ENCODE data around the gene SERPINB1.
"Not testable (repeated sequence)": the region's sequence is repeated elsewhere in the genome, so short reads cannot be mapped to it uniquely, and the experiment has no call there.

Gene SERPINB1

DNA sequence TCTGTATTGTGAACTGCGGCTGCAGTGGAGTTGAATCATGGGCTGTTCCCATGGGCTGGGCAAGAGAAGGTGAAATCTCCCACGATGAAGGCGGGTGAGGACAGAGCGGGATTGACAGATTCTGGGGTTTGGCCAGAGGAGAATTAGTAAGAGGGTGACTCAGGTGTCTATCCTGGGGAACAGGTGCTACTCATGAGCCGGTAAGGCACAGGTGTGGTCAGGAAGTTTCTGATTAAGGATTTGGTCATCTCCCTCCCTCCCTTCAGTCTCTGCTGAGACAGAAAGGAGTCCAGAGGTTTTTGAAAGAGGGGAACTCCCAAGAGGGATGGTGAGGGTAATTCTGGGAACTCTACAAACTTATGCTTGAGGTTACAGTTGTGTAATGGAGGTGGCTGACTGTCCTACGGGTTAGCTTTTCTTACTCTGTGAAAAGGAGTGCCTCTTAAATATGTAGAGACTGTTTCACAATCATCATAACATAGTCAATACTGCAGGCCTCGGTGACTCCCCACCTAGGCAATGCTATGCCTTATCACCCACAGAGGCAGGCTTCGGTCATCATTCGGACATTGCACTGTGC, 31.5 kb downstream of the SERPINB1 start:
- DNase-seq: no peak

- no peak for DNase-seq
Observed at GRCh38 chr6:2809015-2809414, 32.6 kb downstream of the SERPINB1 start.

- no peak for DNase-seq
Observed at GRCh38 chr6:2807342-2808090, 34.1 kb downstream of the SERPINB1 start.

DNA sequence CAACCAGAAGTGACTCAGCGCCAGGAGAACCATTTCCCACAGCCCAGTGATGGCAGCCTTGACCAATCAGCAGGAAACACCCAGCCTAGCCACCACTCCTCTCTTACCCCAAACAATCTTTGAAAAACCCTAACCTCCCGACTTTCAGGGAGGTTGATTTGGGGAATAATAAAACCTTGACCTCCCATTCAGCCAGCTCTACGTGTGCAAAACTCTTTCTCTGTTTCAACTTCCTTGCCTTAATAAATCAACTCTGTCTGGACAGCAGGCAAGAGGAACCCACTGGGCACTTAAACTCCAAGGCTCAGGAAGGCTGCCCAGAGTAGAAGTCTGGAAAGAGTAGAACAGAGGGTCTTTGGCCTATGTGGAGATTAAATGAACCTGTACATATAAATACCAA, 35.0 kb downstream of the SERPINB1 start:
- DNase-seq: no peak

DNA sequence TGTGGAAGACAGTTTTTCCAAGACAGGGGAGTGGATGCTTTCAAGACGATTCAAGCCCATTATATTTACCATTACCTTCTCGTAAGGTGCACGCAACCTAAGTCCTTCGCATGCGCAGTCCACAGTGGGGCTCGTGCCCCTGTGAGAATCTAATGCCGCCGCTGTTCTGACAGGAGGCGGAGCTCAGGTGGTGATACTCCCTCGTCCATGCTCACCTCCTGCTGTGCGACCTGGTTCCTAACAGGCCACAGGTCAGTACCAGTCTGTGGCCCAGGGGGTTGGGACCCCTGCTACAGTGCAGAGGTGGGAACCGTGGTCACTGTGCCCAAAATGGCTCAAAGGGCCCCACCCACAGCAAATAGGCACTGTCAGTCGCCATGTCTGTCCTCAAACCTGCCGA, 36.6 kb downstream of the SERPINB1 start:
- DNase-seq: no peak

DNA sequence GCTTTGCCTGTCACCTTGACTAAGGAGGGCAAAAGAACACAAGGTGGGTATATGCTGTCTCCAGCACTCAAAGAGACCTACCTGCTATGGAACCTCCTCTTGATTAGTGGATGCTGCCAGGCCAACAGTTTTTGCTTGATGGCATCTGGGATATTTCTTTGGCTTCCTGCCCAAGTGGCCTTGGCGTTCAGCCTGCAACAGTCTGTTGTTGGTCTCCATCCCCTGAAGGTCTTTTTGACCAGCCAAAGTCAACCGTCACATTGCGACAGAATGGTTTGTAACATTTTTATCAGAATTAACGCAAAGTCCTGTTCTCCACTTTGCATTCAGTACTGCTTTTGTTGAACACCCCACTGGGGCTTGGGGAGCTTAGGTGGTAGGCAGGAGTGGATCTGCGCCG, 37.1 kb downstream of the SERPINB1 start:
- no peak for DNase-seq

- DNase-seq: no peak
Observed at GRCh38 chr6:2803731-2804429, 37.8 kb downstream of the SERPINB1 start.

GRCh38 chr6:2802521-2803060, 39.1 kb downstream of the SERPINB1 start:
- DNase-seq: peak in 1 of 2 experiments; percentile 4

GRCh38 chr6:2801687-2802086, 40.0 kb downstream of the SERPINB1 start:
- not testable (repeated sequence) for DNase-seq

DNA sequence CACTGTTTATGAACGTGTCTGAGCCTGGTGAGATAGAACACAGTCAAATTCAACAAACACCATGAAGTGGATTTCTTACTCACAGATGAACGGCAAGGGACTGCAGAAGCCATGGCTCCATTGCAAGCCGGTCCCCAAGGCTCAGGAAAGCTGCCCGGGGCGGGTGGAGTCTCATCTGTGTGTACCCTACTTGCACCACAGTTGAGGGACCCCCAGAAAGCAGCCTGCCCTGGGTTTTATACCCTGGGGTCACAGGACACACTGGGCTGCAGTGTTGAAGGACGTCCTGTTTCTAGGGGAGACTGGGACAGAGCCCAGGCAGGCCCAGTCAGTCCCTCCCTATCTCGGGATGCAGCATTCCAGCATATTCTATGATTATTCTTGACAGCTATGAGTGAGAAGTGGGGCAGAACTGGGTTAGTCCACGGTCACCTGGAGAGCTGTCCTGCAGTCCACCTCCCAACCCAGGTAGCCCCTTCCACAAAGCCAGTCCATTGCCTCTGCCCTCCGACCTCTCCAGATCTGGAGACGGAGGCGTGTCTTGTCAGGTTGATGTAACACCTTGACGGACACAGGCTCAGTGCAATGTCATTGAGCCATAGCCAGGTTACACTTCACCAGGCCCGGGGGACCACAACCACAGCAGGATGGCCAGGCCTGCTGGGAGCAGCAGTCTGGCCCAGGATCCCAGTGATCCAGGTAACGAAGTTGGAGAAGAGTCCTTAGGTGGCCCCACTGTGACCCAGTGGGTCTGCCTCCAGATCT, 40.9 kb downstream of the SERPINB1 start:
- DNase-seq: no peak

DNA sequence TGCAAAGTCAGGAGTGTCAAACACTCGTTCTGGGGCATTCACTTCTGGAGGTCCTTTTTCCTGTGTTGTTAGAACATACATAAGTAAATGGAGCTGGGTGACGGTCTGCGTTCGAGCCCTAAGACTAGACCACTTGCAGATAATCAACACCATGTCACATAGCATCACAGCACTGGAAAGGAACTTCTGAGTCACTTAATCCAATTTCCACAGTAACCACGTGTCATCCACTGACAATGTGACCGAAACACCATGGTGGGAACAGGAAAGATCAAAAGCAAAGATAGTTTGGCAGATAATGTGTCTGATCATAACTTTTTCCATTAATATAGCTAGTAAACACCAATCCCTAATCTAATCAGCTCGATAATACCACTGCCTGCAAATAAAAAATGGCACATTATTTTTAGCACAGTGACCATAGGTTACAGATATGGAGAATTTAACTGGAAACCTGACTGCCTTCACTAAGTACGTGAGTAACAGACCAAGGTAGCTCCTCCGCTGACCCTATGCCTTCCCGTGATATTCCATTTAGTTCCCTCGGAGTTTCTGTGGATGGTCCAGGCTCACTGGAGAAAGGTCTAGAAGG, 41.6 kb downstream of the SERPINB1 start:
- DNase-seq: no peak

DNA sequence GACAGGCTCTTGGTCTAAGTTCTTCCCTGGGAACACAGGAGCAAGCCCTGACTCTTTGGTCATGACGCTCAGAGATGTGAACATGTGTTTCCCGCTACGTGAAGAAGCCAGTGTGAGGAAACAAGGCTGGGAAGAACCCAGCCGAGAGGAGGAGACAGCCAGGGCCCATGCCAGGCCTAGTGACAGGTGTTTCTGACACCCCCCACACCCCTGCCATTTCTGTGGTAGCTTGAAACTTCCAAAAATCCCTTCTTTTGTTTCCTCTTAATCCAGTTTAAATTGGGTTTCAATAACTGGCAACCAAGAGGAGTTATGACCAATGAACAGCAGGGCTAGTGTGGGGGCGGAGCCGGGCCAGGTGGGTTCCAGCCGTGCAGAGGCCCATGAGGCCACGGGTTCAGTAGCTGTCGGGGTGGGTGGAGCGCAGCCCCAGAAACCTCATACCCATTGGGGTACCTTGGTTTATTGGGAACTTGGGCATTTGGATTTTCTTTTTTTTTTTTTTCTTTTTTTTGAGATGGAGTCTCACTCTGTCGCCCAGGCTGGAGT, 43.0 kb downstream of the SERPINB1 start:
- no peak for DNase-seq

- peak in 1 of 2 experiments; percentile 25 for DNase-seq
Observed at GRCh38 chr6:2797564-2798031, 44.1 kb downstream of the SERPINB1 start.

GRCh38 chr6:2796861-2797260, 44.8 kb downstream of the SERPINB1 start:
- DNase-seq: no peak

DNA sequence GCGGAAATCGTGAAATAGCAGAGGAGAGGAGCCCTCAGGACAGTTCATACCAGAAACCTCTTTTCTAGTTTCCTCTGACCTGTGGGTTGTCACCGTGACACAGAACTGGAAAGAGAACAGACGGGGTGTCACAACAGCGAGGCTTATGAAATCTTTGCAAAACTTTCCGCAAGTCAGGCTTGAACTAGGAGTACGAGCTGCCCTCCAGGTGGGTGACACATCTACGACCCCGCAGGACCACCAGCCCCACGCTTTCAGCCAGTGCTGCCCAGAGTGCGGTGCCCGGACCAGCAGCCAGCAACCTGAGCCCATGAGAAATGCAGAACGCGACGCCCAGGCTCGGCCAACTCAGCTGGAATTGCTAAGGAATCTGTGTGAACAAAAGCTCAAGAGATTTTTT, 45.7 kb downstream of the SERPINB1 start:
- DNase-seq: no peak

DNA sequence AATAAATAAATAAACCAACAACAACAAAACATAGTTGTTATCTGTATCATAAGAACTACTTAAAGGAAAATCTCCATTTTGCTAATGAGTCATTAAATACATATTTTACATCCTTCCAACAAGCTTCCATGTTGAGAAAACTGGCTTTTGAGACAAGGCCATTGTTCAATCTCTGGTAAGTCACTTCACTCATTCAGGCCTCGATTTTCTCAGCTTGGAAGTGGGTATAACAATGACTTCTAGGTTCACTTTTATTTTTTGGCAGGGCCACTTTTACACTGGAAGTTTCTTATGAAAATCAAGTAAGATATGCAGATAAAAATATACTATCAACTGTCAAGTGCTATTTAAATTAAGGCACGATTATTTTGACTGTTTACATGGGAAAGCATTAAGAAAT, 46.5 kb downstream of the SERPINB1 start:
- no peak for DNase-seq

- DNase-seq: no peak
Observed at GRCh38 chr6:2794171-2794730, 47.4 kb downstream of the SERPINB1 start.

DNA sequence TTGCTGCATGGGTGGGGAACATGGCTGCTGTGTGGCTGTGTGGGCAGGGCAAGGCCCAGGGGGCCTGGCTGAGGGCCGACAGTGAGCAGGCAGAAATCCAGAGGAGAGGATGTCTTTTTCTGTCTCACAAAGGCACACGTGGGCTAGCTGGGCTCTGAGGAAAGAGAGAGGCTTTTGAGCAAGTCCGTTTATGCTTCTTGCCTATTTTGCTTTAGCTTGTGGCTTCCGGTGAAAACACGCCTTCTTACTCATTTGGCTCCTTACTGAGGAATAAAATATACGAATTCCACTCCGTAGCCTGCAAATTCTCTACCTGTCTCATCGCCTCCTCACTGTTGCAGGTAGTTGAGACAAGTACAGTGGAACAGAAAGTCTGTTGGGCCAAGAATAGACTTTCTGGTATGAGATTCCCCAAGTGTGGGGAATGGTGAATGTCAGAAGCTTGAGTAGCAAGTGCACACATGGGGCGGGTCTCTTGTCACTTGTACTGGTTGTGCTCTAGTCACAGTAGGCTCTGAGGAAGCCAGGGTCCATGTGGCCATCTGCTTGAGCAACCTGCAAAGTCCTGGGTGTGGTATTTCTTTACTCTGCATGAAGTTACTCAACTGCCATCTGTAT, 48.0 kb downstream of the SERPINB1 start:
- no peak for DNase-seq

GRCh38 chr6:2792330-2793110, 49.1 kb downstream of the SERPINB1 start:
- DNase-seq: no peak

DNA sequence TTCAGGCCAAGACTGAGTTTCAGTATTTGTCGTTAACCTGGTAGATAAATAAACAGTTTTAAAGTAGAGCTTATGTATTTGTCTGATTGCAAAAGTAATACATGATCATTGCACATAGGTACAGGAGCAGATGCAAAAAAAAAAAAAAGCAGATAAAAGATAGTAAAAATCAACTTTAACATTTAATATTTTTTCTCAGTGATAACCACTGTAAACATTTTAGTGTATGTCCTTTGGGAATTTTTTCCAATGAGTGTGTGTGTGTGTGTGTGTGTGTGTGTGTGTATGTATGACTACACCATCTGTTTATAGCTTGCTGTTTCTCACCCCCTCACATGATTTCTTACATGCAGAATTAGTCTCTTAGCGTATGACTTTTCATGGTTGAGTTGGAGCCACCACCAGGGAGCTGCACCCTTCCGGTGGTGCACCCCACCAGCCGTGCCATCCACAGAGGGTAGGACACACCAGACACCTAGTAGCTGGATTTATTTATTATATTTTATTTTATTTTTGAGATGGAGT, 50.2 kb downstream of the SERPINB1 start:
- peak in 1 of 2 experiments; percentile 15 for DNase-seq

All from NCI-H526 (cell line).